A549 treated with CORT108297 at 1 μM for 4 hours (cell line): ENCODE results near the gene GSTT2. TPM values are rescaled to one million over a fixed set of nuclear protein-coding genes. Genes with fewer than 3 reads are reported as not detected.

ENCODE experiments used
- total RNA-seq: library from RNA; stranded (reverse); fragments of 200-300 nt; extraction: Qiagen RNA extraction; gene quantifications from 5 replicates; pipeline ENCODE4 v1.2.3, GENCODE V29; 2022

The GSTT2 gene
- 0.11 to 0.20 TPM in 2 of 5 replicates, not detected in the others for total RNA-seq

GRCh38 chr22:23979557-23980240, at the start of gene GSTT2:
TSS of gene GSTT2 (plus strand) at chr22:23980134.

GRCh38 chr22:23961084-23961771, 18.7 kb upstream of the GSTT2 start, which contains the start of gene GSTT2B:
TSS of gene GSTT2B (minus strand) at chr22:23961195. CDS start at chr22:23961131, 64 bp downstream.

GRCh38 chr22:23966568-23966967, 13.4 kb upstream of the GSTT2 start, which contains the start of gene DDTL:
TSS of gene DDTL (plus strand) at chr22:23966888. CDS start at chr22:23966915, 27 bp downstream.

GRCh38 chr22:23974345-23974744, 5.6 kb upstream of the GSTT2 start, which contains the start of gene DDT:
TSS of gene DDT (minus strand) at chr22:23974441. CDS start at chr22:23974414, 27 bp downstream.

GRCh38 chr22:24005201-24005600, 25.3 kb downstream of the GSTT2 start, which contains the start of gene GSTT4:
TSS of gene GSTT4 (minus strand) at chr22:24005453. CDS start at chr22:24005356, 97 bp downstream.

Other genes starting within 250 kb of the GSTT2 start
- gene ZNF70, start 229.0 kb upstream of the GSTT2 start, total RNA-seq = 0.82 to 1.3 TPM (median 0.96 TPM) in 5 replicates
- 0.82 to 1.9 TPM (median 1.00 TPM) in 5 replicates for gene VPREB3, start 225.7 kb upstream of the GSTT2 start, total RNA-seq
- gene C22orf15, start 217.1 kb upstream of the GSTT2 start, total RNA-seq = not detected in 5 replicates
- gene CHCHD10, start 212.2 kb upstream of the GSTT2 start, total RNA-seq = 73.8 to 194 TPM (median 186 TPM) in 5 replicates
- gene MMP11, start 207.3 kb upstream of the GSTT2 start, total RNA-seq = 0.12 to 0.24 TPM (median 0.21 TPM) in 5 replicates
- 47.8 to 56.3 TPM (median 51.4 TPM) in 5 replicates for gene SMARCB1, start 193.2 kb upstream of the GSTT2 start, total RNA-seq
- gene DERL3, start 141.1 kb upstream of the GSTT2 start, total RNA-seq = 0.17 to 1.6 TPM (median 0.34 TPM) in 5 replicates
- 6.4 to 9.9 TPM (median 9.7 TPM) in 5 replicates for gene SLC2A11, start 122.3 kb upstream of the GSTT2 start, total RNA-seq
- gene MIF, start 85.8 kb upstream of the GSTT2 start, total RNA-seq = 477 to 982 TPM (median 945 TPM) in 5 replicates
- gene GSTT2B, start 18.9 kb upstream of the GSTT2 start, total RNA-seq = 0.21 to 0.47 TPM (median 0.35 TPM) in 5 replicates
- 1.5 to 2.1 TPM (median 1.9 TPM) in 5 replicates for gene DDTL, start 13.2 kb upstream of the GSTT2 start, total RNA-seq
- gene DDT, start 5.7 kb upstream of the GSTT2 start, total RNA-seq = 108 to 180 TPM (median 165 TPM) in 5 replicates
- not detected in 5 replicates for gene GSTT4, start 25.3 kb downstream of the GSTT2 start, total RNA-seq
- gene CABIN1, start 31.2 kb downstream of the GSTT2 start, total RNA-seq = 18.4 to 27.6 TPM (median 24.8 TPM) in 5 replicates
- 51.8 to 70.7 TPM (median 69.9 TPM) in 5 replicates for gene SUSD2, start 201.4 kb downstream of the GSTT2 start, total RNA-seq